Transverse colon (tissue), 4 donors: Measurements from ENCODE around the gene SUPT5H. TPM values are rescaled to one million over a fixed set of nuclear protein-coding genes. Genes with fewer than 3 reads are reported as not detected.

Experiments used
- DNase-seq: peaks from one replicate; pipeline ENCODE4 v3.0.0-alpha.2; 2019
- H3K27ac ChIP-seq, 4 donors: fragments of 200-600 bp; sonication (generic); 2 replicates each; pipeline ENCODE4 v1.5.1; 2016 to 2018; ENCODE audit warnings: inconsistent platforms in 4 of 4
- H3K27me3 ChIP-seq: fragments of 200-600 bp; sonication (generic); 2 replicates; pipeline ENCODE4 v1.5.1; 2017; ENCODE audit warnings: inconsistent platforms
- H3K36me3 ChIP-seq, 4 donors: fragments of 200-600 bp; sonication (generic); 2 replicates each; pipeline ENCODE4 v1.5.1; 2017 to 2019; ENCODE audit warnings: inconsistent platforms in 4 of 4
- H3K4me1 ChIP-seq, 4 donors: fragments of 200-600 bp; sonication (generic); 2 replicates each; pipeline ENCODE4 v1.5.1; 2017 to 2020; ENCODE audit warnings: inconsistent platforms in 4 of 4
- H3K4me3 ChIP-seq, 4 donors: fragments of 200-600 bp; sonication (generic); 1 replicate in 1 of 4; 2 replicates in 3 of 4; pipeline versions ENCODE4 v1.5.1 to v1.6.1; 2017 to 2019; ENCODE audit warnings: inconsistent platforms in 4 of 4
- H3K9me3 ChIP-seq, 2 donors: fragments of 200-600 bp; sonication (generic); 2 replicates each; pipeline ENCODE4 v1.5.1; 2017 to 2019; ENCODE audit warnings: inconsistent platforms in 2 of 2
- CTCF ChIP-seq, 5 experiments: fragments of 200-600 bp in 3 of 5; fragments of 450-650 bp in 2 of 5; sonication (generic) in 3 of 5; IDR thresholded peaks; 1 replicate in 2 of 5; 2 replicates in 3 of 5; pipeline ENCODE4 v1.5.1; 2016 to 2017; ENCODE audit warnings: antibody characterized with exemption in 5 of 5, inconsistent platforms in 3 of 5, mild to moderate bottlenecking in 2 of 5, moderate library complexity in 1 of 5
- EP300 ChIP-seq: sonication (generic); formaldehyde crosslinking; IDR thresholded peaks from one replicate; pipeline ENCODE4 v1.6.1; 2017; ENCODE audit warnings: antibody characterized with exemption, low read depth
- POLR2A ChIP-seq: fragments of 450-650 bp; IDR thresholded peaks from one replicate; pipeline ENCODE4 v1.6.1; 2016; ENCODE audit warnings: antibody characterized with exemption, mild to moderate bottlenecking, moderate library complexity
- POLR2AphosphoS5 ChIP-seq, 3 donors: sonication (generic); formaldehyde crosslinking; IDR thresholded peaks; one replicate each; pipeline ENCODE4 v1.6.1; 2016; ENCODE audit warnings: antibody characterized with exemption in 3 of 3
- WGBS, 2 donors: methylation state at CpG; one replicate each; pipeline ENCODE4 v1.1.5; 2018; ENCODE audit warnings: low coverage in 1 of 2; 5-methylcytosine and 5-hydroxymethylcytosine counted together
- in situ Hi-C, 4 donors: fragments of 200-750 bp; cut with MboI; loops; one replicate each; pipeline versions ENCODE4 v1.15.0 to v1.15.1; 2017; ENCODE audit warnings: low sequenced_read_pairs in 3 of 4, low pct_ligation_motif_present in 1 of 4, low pct_unique_long_range_greater_than_20kb in 1 of 4
- intact Hi-C: fragments of 100-400 bp; cut with DNase I; formaldehyde crosslinking; loops from one replicate; pipeline ENCODE4 v1.15.1; 2023; ENCODE audit warnings: low total_unique reads
- total RNA-seq, 4 donors: library from RNA; depleted of rRNA; stranded (reverse); fragments of >200 nt; gene quantifications; one replicate each; pipeline ENCODE4 v1.1.0, GENCODE V29; 2016

Gene SUPT5H
- total RNA-seq, 4 donors from 2014 or later = 97.1 to 161 (median 125) TPM

GRCh38 chr19:39518975-39519374, 73.6 kb downstream of the SUPT5H start:
- intact Hi-C loops (no loop called here), in situ Hi-C loops (no loop called here)
- no peak for TF ChIP-seq EP300
- no peak for TF ChIP-seq POLR2AphosphoS5 (IDR thresholded peaks at IDR 0.05)
- TF ChIP-seq POLR2A = no peak
- TF ChIP-seq CTCF (IDR thresholded peaks at IDR 0.05) = no peak
- Histone ChIP-seq H3K36me3 (no peaks in the 10 kb centered on the region), H3K27ac (no peak overlapping the region), H3K4me3 (no peak overlapping the region), H3K4me1 (peaks cover 6 to 18% (median 14%) of the 10 kb centered on the region in 4 donors), H3K27me3 (peaks cover 49% of the 10 kb centered on the region), H3K9me3 (no peaks in the 10 kb centered on the region)
- DNase-seq = no peak
- 50 to 60% methylated on average over 2 to 9 of the region's 9 CpGs for WGBS, 2 donors

GRCh38 chr19:39520541-39521484, 75.4 kb downstream of the SUPT5H start:
- 74 to 85% methylated on average over 5 to 8 of the region's 8 CpGs for WGBS, 2 donors
- TF ChIP-seq EP300 = no peak
- no peak for TF ChIP-seq POLR2AphosphoS5 (IDR thresholded peaks at IDR 0.05)
- no peak for TF ChIP-seq CTCF (IDR thresholded peaks at IDR 0.05)
- TF ChIP-seq POLR2A = no peak
- in situ Hi-C loops = no loop called here

GRCh38 chr19:39524495-39524894, 79.1 kb downstream of the SUPT5H start:
- intact Hi-C loops = no loop called here
- H3K27me3 ChIP-seq = no peaks in the 10 kb centered on the region
- in situ Hi-C loops = no loop called here
- peak; percentile 34 for DNase-seq
- WGBS, 2 donors = 49% methylated on average over 8 of the region's 8 CpGs; no CpG with 5 or more reads in 1 of the 2 donors
- H3K27ac ChIP-seq = peak overlapping the region in 1 of 4 donors; percentile 30
- no peak overlapping the region for H3K4me3 ChIP-seq
- TF ChIP-seq EP300 = no peak
- TF ChIP-seq CTCF (IDR thresholded peaks at IDR 0.05) = no peak
- TF ChIP-seq POLR2AphosphoS5 (IDR thresholded peaks at IDR 0.05) = no peak
- TF ChIP-seq POLR2A = no peak
- H3K36me3 ChIP-seq = no peaks in the 10 kb centered on the region
- no peaks in the 10 kb centered on the region for H3K4me1 ChIP-seq
- H3K9me3 ChIP-seq = no peaks in the 10 kb centered on the region

More at GRCh38 chr19:39520541-39521484, 75.4 kb downstream of the SUPT5H start:
- Histone ChIP-seq H3K4me1 (peaks cover 0 to 5% (median 1%) of the 10 kb centered on the region in 4 donors), H3K27me3 (peaks cover 30% of the 10 kb centered on the region), H3K9me3 (no peaks in the 10 kb centered on the region), H3K27ac (no peak overlapping the region), H3K4me3 (no peak overlapping the region), H3K36me3 (no peaks in the 10 kb centered on the region)
- no peak for DNase-seq
- intact Hi-C loops = no loop called here

GRCh38 chr19:39525205-39525604, 79.8 kb downstream of the SUPT5H start:
- in situ Hi-C loops (loop anchor here (25.0 kb wide), 3 partner anchors 88 to 413 kb away; partner anchors contain the start of genes GMFG (in 2 of the 4), SAMD4B (in 2 of the 4), RPS16 (in 1 of the 4) and SUPT5H (in 1 of the 4)), intact Hi-C loops (no loop called here)
- no peak for TF ChIP-seq EP300
- no peak for TF ChIP-seq POLR2AphosphoS5 (IDR thresholded peaks at IDR 0.05)
- no peak for TF ChIP-seq POLR2A
- no peak for TF ChIP-seq CTCF (IDR thresholded peaks at IDR 0.05)
- Histone ChIP-seq H3K4me3 (no peak overlapping the region), H3K27ac (peak overlapping the region in 1 of 4 donors; percentile 30), H3K9me3 (no peaks in the 10 kb centered on the region), H3K4me1 (no peaks in the 10 kb centered on the region), H3K36me3 (no peaks in the 10 kb centered on the region), H3K27me3 (no peaks in the 10 kb centered on the region)
- no peak for DNase-seq
- WGBS, 2 donors = 45 to 77% methylated on average over 2 to 3 of the region's 3 CpGs
